Hippocampal formation (tissue), 2 donors: ENCODE results near the gene NOMO2.
"Not testable (repeated sequence)": the region's sequence is repeated elsewhere in the genome, so short reads cannot be mapped to it uniquely, and the experiment has no call there.

Experiments used
- DNase-seq, 2 donors: peaks; one replicate each; lab custom pipeline; 2025; lab: John Stamatoyannopoulos, UW

NOMO2 gene

DNA sequence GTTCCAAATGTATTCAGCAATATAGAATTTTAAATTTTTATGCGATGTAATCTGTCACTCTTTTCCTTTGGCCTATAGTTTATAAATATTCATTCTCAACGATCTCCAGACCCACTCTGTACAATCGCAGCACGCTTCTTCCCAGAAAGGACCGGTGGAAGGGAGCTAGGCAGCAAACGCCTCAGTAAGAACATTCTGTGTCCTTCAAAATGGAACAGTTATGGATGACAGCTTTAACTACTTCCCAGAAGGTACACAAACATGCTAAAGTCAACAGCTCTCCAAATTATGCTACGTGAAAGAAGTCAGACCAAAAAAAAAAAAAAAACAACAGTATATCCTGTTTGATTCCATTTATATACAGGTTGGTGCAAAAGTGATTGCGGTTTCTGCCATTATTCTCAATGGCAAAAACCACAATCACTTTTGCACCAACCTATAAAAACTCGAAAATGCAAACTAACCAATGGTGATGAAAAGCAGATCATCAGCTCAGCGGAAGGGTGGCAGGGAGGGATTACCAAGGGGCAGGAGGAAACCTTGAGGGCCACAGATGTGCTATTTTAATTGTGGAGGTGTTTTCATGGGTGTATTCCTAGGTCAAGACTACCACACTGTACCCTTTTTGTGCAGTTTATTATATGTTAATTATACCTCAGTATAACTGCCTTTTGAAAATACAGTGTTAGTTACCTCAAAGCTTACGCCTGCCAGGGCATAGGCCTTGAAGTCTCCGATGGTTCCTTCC, 43.2 kb downstream of the NOMO2 start:
- not testable (repeated sequence) for DNase-seq

DNA sequence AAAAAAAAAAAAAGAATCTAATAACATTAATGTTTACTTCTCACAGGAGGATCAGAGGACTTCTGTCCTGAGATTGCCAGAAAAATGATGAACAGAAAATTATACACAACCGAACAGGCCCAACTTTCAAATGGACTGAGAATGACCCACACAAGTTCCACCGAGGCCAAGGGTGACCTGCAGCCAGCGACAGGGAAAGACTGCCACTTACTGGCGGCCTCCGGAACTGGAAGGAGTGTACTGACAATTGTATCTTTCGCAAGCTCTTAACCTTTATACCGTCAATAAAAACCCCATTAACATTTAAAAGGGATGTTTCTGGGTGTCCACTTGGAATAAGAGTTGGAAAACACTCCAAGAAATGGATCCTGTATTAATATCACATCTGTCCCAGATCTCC, 63.5 kb downstream of the NOMO2 start:
- not testable (repeated sequence) for DNase-seq

DNA sequence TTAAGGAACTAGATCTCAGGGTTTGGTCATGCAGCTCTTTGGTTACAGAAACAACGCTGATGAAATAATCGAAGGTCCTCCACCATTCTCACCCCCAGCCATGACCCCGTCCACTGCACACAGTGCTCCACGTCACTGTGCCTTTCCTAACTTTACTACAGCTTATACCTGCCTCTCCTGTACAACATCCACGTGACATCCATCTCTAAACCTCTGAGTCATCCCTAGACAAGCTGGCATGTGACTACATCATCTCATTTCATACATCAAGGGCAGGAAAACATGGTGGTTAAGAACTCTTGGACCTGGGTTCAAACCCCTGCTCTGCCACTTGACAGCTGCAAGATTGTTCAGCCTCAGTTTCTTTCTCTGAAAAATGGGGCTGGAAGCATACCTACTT, 64.9 kb downstream of the NOMO2 start:
- DNase-seq = not testable (repeated sequence)

DNA sequence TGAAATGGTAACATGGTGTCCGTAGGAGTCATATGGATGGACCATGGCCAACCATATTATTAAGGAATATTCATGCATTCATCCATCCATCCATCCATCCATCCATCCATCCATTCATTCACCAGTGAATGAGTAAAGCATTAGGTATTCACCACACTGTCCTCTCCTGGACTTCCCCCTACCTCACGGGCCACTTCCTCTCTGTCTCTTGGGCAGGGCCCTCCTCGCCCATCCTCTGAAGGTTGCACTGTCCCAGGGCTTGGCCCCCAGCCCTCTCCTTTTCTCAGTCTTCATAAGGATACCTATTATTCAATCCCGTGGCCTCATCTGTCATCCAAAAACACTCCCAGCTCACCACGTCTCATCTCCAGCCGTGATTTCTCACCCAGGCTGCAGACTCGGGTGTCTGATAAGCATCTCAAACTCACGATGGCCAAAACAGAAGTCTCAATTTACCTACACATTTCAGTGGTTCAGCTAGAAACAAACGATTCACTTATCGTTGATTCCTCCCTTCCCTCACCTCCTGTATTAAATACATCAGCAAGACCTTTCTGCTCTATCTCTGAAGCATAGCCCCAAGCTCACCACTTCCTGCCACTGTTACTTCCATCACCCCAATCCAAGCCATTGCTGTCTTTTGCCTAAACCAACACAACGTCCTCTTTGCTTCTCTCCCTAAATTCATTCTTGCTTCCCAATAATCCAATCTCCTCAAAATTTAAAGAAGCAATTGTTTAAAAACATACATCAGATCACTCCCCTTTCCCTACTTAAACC, 69.6 kb downstream of the NOMO2 start:
- DNase-seq = not testable (repeated sequence)

DNA sequence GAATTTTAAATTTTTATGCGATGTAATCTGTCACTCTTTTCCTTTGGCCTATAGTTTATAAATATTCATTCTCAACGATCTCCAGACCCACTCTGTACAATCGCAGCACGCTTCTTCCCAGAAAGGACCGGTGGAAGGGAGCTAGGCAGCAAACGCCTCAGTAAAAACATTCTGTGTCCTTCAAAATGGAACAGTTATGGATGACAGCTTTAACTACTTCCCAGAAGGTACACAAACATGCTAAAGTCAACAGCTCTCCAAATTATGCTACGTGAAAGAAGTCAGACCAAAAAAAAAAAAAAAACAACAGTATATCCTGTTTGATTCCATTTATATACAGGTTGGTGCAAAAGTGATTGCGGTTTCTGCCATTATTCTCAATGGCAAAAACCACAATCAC, 125.9 kb downstream of the NOMO2 start:
- DNase-seq = not testable (repeated sequence)

DNA sequence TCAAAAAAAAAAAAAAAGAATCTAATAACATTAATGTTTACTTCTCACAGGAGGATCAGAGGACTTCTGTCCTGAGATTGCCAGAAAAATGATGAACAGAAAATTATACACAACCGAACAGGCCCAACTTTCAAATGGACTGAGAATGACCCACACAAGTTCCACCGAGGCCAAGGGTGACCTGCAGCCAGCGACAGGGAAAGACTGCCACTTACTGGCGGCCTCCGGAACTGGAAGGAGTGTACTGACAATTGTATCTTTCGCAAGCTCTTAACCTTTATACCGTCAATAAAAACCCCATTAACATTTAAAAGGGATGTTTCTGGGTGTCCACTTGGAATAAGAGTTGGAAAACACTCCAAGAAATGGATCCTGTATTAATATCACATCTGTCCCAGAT, 146.1 kb downstream of the NOMO2 start:
- DNase-seq = not testable (repeated sequence)

DNA sequence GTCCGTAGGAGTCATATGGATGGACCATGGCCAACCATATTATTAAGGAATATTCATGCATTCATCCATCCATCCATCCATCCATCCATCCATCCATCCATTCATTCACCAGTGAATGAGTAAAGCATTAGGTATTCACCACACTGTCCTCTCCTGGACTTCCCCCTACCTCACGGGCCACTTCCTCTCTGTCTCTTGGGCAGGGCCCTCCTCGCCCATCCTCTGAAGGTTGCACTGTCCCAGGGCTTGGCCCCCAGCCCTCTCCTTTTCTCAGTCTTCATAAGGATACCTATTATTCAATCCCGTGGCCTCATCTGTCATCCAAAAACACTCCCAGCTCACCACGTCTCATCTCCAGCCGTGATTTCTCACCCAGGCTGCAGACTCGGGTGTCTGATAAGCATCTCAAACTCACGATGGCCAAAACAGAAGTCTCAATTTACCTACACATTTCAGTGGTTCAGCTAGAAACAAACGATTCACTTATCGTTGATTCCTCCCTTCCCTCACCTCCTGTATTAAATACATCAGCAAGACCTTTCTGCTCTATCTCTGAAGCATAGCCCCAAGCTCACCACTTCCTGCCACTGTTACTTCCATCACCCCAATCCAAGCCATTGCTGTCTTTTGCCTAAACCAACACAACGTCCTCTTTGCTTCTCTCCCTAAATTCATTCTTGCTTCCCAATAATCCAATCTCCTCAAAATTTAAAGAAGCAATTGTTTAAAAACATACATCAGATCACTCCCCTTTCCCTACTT, 152.2 kb downstream of the NOMO2 start:
- DNase-seq = not testable (repeated sequence)

- not testable (repeated sequence) for DNase-seq
These were observed 159.8 kb downstream of the NOMO2 start for GRCh38 chr16:18401851-18402657.

- not testable (repeated sequence) for DNase-seq
These were observed 160.7 kb downstream of the NOMO2 start for GRCh38 chr16:18401159-18401558.

DNA sequence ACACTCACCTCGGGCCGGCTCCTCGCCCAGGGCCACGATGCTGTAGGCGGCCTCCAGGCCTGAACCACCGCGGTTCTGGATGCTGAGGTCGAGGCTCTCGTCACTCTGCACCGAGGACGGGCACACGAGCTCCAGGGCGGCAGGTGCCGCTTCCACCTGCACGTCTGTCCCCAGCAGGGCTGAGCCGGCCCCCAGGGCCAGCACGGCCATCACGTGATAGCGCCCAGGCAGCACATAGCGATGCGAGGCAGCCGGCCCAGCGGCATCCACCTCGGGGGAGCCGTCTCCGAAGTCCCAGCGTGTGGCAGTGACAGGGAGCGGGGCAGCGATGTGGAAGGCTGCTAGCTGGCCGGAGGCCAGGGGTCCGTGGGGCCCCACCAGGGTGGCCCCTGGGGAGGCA, 167.5 kb downstream of the NOMO2 start:
- DNase-seq = not testable (repeated sequence)

DNA sequence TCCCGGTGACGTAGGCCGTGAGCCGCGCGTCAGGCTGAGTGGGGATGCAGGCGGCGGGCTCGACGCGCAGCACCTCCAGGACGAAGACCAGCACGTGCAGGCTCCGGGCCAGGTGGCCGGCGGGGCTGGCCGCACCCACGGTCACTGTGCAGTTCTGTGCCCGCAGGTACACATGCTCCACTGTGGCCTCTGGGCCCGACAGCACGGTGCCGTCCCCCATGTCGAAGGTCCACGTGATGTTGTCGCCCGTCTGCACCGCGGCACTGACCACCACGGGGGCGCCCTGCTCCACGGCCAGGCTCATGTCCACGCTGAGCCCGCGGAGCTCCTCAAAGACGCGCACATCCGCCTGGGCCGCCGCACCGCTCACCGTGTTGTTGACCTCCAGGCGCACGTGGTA, 174.1 kb downstream of the NOMO2 start:
- DNase-seq = not testable (repeated sequence)

DNA sequence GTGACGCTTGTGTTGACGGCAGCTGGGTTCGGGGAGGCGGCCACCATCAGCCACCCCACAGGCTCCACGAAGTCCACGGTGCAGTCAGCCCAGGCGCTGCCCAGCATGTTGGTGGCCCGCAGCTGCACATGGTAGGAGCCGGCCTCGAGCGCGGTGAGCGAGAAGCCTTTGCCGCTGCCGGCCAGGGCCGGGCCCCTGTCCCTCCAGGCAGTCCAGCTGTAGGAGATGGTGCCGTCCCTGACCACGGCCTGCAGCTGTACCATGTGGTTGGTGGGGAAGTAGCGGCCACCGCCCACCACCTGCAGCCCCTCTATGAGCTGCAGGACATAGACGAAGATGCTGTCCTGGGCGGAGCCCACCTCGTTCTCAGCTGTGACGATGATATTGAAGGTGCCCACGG, 175.4 kb downstream of the NOMO2 start:
- DNase-seq = not testable (repeated sequence)

DNA sequence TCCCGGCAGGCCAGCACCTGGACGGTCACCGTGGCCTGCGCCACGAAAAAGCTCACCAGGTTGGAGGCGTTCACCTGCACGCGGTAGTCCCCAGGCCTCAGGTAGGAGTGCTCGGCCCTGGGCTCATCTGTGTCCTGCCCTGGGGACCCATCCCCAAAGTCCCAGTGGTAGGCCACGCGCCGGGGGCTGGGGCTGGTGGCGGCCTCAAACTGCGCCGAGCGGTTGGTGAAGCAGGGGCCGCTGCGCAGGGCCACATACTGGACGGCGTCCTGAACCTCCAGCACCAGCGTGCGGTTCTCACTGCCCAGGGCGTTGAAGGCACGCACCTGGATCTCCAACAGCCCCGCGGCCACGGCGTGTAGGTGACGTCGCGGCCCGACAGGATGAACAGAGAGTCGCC, 176.6 kb downstream of the NOMO2 start:
- not testable (repeated sequence) for DNase-seq

- not testable (repeated sequence) for DNase-seq
These were observed 177.0 kb downstream of the NOMO2 start for GRCh38 chr16:18384869-18385268.

DNA sequence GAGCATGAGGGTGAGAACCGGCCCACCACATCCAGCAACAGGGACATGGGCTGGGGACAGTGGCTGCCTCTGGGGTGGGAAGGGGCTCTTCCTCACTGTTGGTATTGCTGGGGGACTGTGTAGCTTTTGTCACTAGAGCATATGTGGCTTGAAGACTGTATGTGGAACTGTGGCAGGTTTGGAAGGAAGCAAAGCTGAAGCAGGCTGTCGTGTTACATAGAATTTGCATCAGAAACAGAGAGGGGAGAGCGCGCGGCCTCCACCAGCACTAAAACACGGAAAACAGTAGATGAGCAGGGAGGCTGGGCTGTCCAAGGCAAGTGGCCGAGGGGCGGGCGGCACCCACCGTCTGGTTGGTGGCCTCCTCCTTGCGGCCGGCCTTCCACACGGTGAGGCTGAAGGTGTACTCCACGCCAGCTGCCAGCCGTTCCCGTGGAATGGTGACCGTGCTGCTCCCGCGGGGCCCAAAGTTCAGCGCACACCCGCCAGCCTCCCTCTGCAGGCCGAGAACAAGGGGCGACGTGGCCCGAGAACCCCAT, 177.7 kb downstream of the NOMO2 start:
- DNase-seq = not testable (repeated sequence)

DNA sequence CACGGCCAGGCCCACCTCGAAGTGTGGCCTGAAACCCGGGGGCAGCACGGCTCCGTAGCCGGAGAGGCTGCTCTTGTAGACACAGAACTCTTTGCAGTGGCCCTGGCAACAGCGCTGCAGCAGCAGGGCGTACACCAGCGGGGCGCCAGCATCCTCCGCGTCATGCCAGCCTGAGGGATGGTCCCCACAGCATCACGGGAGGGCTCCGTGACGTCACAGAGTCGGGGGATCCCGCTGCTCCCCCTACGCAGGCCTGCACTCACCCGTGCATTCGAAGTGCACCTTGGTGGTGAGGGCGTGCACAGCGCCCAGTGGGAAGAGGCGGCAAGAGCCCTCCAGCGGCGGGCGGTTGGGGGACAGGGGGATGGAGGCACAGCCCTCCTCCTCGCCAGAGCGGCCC, 179.2 kb downstream of the NOMO2 start:
- not testable (repeated sequence) for DNase-seq
